Right lobe of liver (tissue), 4 donors: ENCODE results near the gene HDAC9.

ENCODE experiments used
- CTCF ChIP-seq, 4 donors: fragments of 200-600 bp in 3 of 4; fragments of 450-650 bp in 1 of 4; IDR thresholded peaks; one replicate each; pipeline versions ENCODE4 v1.5.1 to v1.8.0; 2016 to 2022; ENCODE audit warnings: antibody characterized with exemption in 4 of 4, mild to moderate bottlenecking in 2 of 4
- POLR2A ChIP-seq: fragments of 450-650 bp; IDR thresholded peaks from one replicate; pipeline ENCODE4 v1.6.1; 2017; ENCODE audit warnings: antibody characterized with exemption, mild to moderate bottlenecking
- donor health status: DM: no; HTN: no; CAD: no.
- donor health status: DM: no; HTN: no; CAD: no.
- donor health status: DM: no; HTN: yes; CAD: no.

DNA sequence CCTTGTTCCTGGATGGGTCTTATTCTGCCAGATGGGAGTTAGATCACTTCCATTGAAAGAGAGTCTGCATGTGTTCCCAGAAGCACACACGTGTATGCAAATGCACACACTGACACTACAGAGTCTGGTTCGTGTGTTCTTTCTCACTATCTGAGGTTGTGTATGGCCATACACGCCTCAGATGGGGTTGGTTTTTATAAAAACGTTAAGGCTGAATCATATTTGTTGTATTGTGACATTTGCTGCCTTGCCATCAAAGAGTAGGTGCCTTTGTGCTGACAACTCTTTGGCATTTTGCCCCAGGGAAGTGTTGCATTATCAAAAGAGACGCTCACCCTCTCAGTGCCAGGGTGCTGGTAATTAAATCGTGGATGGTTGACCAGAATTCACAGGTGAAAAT, 37.7 kb upstream of the HDAC9 start:
- TF ChIP-seq CTCF (IDR thresholded peaks at IDR 0.05) (no peak), POLR2A (no peak)
